IMR-90 (cell line): Measurements from ENCODE around the gene CPT1A. TPM values are rescaled to one million over a fixed set of nuclear protein-coding genes. Genes with fewer than 3 reads are reported as not detected.

Experiments used
- ATAC-seq: fragments of 200-7000 bp; cut with Tn5 transposase; 2 replicates; pipeline ENCODE4 v1.9.1; 2020; ENCODE audit warnings: low read depth, mild to moderate bottlenecking, moderate library complexity
- BruUV-seq: library from RNA; stranded (reverse); fragments of 400-500 nt; replicated peaks from 2 replicates; lab custom pipeline; 2021; lab: Mats Ljungman, UMichigan
- CTCF ChIA-PET: fragments of 300-600 bp; formaldehyde crosslinking; extraction: SDS; loops from one replicate; lab custom pipeline; 2021; ENCODE audit warnings: antibody characterized with exemption; lab: Yijun Ruan, JAX
- POLR2A ChIA-PET: fragments of 300-600 bp; sonication (Branson Sonifier 250); formaldehyde crosslinking; loops from one replicate; lab custom pipeline; 2022; ENCODE audit warnings: antibody characterized with exemption; ENCODE audit not compliant: unreplicated experiment; lab: Charles Lee
- DNase-seq: peaks from one replicate; pipeline ENCODE4 v3.0.0; 2013
- H2AFZ ChIP-seq: replicated peaks from 2 replicates; pipeline ENCODE3; 2013; ENCODE audit warnings: low read length, mild to moderate bottlenecking; ENCODE audit not compliant: poor library complexity
- H2AK5ac ChIP-seq: 2 replicates; pipeline ENCODE4 v1.6.1; 2013; ENCODE audit warnings: low read depth, low read length, inconsistent platforms
- H2AK9ac ChIP-seq: replicated peaks from 2 replicates; pipeline ENCODE3; 2013; ENCODE audit warnings: mild to moderate bottlenecking, low read depth, low read length, moderate library complexity; ENCODE audit not compliant: poor library complexity
- H2BK120ac ChIP-seq: 2 replicates; pipeline ENCODE4 v1.6.1; 2013; ENCODE audit warnings: low read depth, low read length, inconsistent platforms
- H2BK15ac ChIP-seq: 3 replicates; pipeline ENCODE4 v1.6.1; 2013; ENCODE audit warnings: low read depth, low read length, inconsistent platforms
- H2BK20ac ChIP-seq: 2 replicates; pipeline ENCODE4 v1.6.1; 2013; ENCODE audit warnings: low read depth, mild to moderate bottlenecking, inconsistent platforms, low read length, moderate library complexity
- H2BK5ac ChIP-seq: 2 replicates; pipeline ENCODE4 v1.6.1; 2013; ENCODE audit warnings: mild to moderate bottlenecking, low read depth, low read length, inconsistent platforms; ENCODE audit not compliant: poor library complexity, severe bottlenecking
- H3K14ac ChIP-seq: replicated peaks from 2 replicates; pipeline ENCODE4 v1.6.1; 2013; ENCODE audit warnings: low read depth, low read length, inconsistent platforms
- H3K18ac ChIP-seq: 2 replicates; pipeline ENCODE4 v1.6.1; 2013; ENCODE audit warnings: low read depth, low read length, control low read depth
- H3K23ac ChIP-seq: 2 replicates; pipeline ENCODE4 v1.6.1; 2013; ENCODE audit warnings: low read depth, low read length, inconsistent platforms
- H3K27ac ChIP-seq: 2 replicates; pipeline ENCODE4 v1.5.1; 2013; ENCODE audit warnings: mild to moderate bottlenecking, control low read depth, low read length; ENCODE audit not compliant: insufficient read depth
- H3K27me3 ChIP-seq: 2 replicates; pipeline ENCODE4 v1.6.1; 2013; ENCODE audit warnings: low read length; ENCODE audit not compliant: control insufficient read depth, insufficient read depth
- H3K36me3 ChIP-seq: 2 replicates; pipeline ENCODE4 v1.6.1; 2013; ENCODE audit warnings: low read length, mixed read lengths; ENCODE audit not compliant: control insufficient read depth, insufficient read depth
- H3K4ac ChIP-seq: 2 replicates; pipeline ENCODE4 v1.6.1; 2013; ENCODE audit warnings: low read depth, low read length, inconsistent platforms
- H3K4me1 ChIP-seq: 2 replicates; pipeline ENCODE4 v1.6.1; 2013; ENCODE audit warnings: low read length, mixed read lengths; ENCODE audit not compliant: control insufficient read depth, insufficient read depth
- H3K4me2 ChIP-seq: 2 replicates; pipeline ENCODE4 v1.6.1; 2013; ENCODE audit warnings: low read depth, mild to moderate bottlenecking, control low read depth, low read length, moderate library complexity
- H3K4me3 ChIP-seq: 2 replicates; pipeline ENCODE4 v1.5.1; 2013; ENCODE audit warnings: low read depth, mild to moderate bottlenecking, control low read depth, low read length, moderate library complexity; ENCODE audit not compliant: insufficient read depth
- H3K56ac ChIP-seq: 2 replicates; pipeline ENCODE4 v1.6.1; 2013; ENCODE audit warnings: low read length, inconsistent platforms; ENCODE audit not compliant: insufficient read depth; ENCODE audit errors: extremely low read depth
- H3K79me1 ChIP-seq, 2 experiments: 2 replicates each; pipeline ENCODE4 v1.6.1; 2013; ENCODE audit warnings: low read length in 2 of 2, inconsistent platforms in 1 of 2, low read depth in 1 of 2
- H3K9ac ChIP-seq: 2 replicates; pipeline ENCODE4 v1.6.1; 2013; ENCODE audit warnings: low read depth, low read length, control low read depth
- H3K9me1 ChIP-seq: 2 replicates; pipeline ENCODE4 v1.6.1; 2013; ENCODE audit warnings: low read length, inconsistent platforms; ENCODE audit not compliant: insufficient read depth
- H3K9me3 ChIP-seq: 2 replicates; pipeline ENCODE4 v1.6.1; 2013; ENCODE audit warnings: low read length; ENCODE audit not compliant: control insufficient read depth, insufficient read depth
- H4K20me1 ChIP-seq: 2 replicates; pipeline ENCODE4 v1.6.1; 2013; ENCODE audit warnings: low read length, inconsistent platforms; ENCODE audit not compliant: insufficient read depth
- H4K5ac ChIP-seq: 2 replicates; pipeline ENCODE4 v1.6.1; 2013; ENCODE audit warnings: mild to moderate bottlenecking, low read depth, low read length, control low read depth
- H4K8ac ChIP-seq, 2 experiments: 2 replicates each; pipeline ENCODE4 v1.6.1; 2013; ENCODE audit warnings: low read depth in 2 of 2, low read length in 2 of 2, control low read depth in 1 of 2, inconsistent platforms in 1 of 2
- H4K91ac ChIP-seq: 2 replicates; pipeline ENCODE4 v1.6.1; 2013; ENCODE audit warnings: low read depth, low read length, inconsistent platforms; ENCODE audit not compliant: insufficient read depth
- CEBPB ChIP-seq: IDR thresholded peaks from 2 replicates; pipeline ENCODE4 v1.6.1; 2012; ENCODE audit warnings: low read depth, low read length, improper control_type of control experiment
- MAFK ChIP-seq: IDR thresholded peaks from 2 replicates; pipeline ENCODE4 v1.6.1; 2012; ENCODE audit warnings: low read depth, low read length, improper control_type of control experiment
- WGBS, 2 experiments: methylation state at CpG; one replicate each; pipeline versions ENCODE4 v1.1.5 to v1.1.7; 2013; ENCODE audit warnings: missing lambda C conversion rate in 2 of 2; ENCODE audit not compliant: insufficient read length in 1 of 2; ENCODE audit errors: extremely low coverage in 2 of 2; 5-methylcytosine and 5-hydroxymethylcytosine counted together
- dilution Hi-C: fragments of 300-500 bp; cut with HindIII; formaldehyde crosslinking; loops from one replicate; pipeline ENCODE4 v1.14.3; 2018; ENCODE audit warnings: low sequenced_read_pairs; ENCODE audit not compliant: unreplicated experiment
- in situ Hi-C: fragments of 300-500 bp; cut with MboI; formaldehyde crosslinking; loops from 3 replicates; pipeline ENCODE4 v1.14.3; 2019; ENCODE audit warnings: low sequenced_read_pairs, inconsistent platforms, mixed read lengths
- intact Hi-C: fragments of 100-400 bp; cut with micrococcal nuclease; formaldehyde crosslinking; loops from 2 replicates; pipeline ENCODE4 v1.10.0; 2022
- polyA plus RNA-seq, 3 experiments: library from polyadenylated mRNA; depleted of rRNA; stranded (reverse); fragments of >200 nt; gene quantifications; 2 replicates each; pipeline ENCODE4 v1.2.3, GENCODE V29; 2012; ENCODE audit warnings: low replicate concordance in 1 of 3
- total RNA-seq: library from RNA; depleted of rRNA; stranded (reverse); fragments of >200 nt; gene quantifications from 2 replicates; pipeline ENCODE4 v1.2.3, GENCODE V29; 2012

Gene CPT1A
- total and polyA plus RNA-seq, 2 of the 4 experiments (the other 2 are of a cell fraction) = 15.4 to 21.3 TPM

DNA sequence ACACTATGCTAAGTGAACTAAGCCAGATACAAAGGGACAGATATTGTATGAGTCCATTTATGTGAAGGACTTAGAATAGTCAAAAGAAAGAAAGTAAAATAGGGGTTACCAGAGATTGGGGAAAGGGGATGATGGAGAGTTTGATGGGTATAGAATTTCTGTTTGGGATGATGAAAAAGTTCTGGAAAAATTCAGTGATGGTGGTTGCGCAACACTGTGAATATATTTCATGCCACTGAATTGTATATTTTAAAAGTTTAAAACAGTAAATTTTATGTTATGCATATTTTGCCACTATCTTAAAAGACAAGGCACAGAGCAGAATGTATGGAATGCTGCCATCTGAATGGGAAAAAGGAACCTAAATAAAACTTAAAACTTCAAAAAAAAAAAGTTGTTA lies 119.6 kb downstream of the CPT1A start:
- ChIA-PET CTCF (no interaction called here), POLR2A (no interaction called here)
- H3K36me3 ChIP-seq = no peaks in the 10 kb centered on the region
- H3K23ac ChIP-seq = no peak overlapping the region
- no peak overlapping the region for H2AK5ac ChIP-seq
- H3K9me3 ChIP-seq = peaks cover 9% of the 10 kb centered on the region
- no peak overlapping the region for H3K4me2 ChIP-seq
- H4K20me1 ChIP-seq = no peaks in the 10 kb centered on the region
- H2BK20ac ChIP-seq = no peak overlapping the region
- ATAC-seq = no peak
- no CpG with 5 or more reads among the region's 1 CpG for WGBS, 2 experiments
- no peak overlapping the region for H3K9ac ChIP-seq
- TF ChIP-seq MAFK (no peak), CEBPB (peak; percentile 93)
- dilution Hi-C loops = no loop called here
- no peak overlapping the region for H2BK15ac ChIP-seq
- no peak overlapping the region for H2BK120ac ChIP-seq
- no peak overlapping the region for H3K4ac ChIP-seq
- no peak for DNase-seq
- H3K4me1 ChIP-seq = no peaks in the 10 kb centered on the region
- in situ Hi-C loops = no loop called here
- H3K27ac ChIP-seq = no peak overlapping the region
- no peak overlapping the region for H2AFZ ChIP-seq
- H3K56ac ChIP-seq = no peak overlapping the region
- H3K14ac ChIP-seq = no peak overlapping the region
- intact Hi-C loops = loop anchor here (10.0 kb wide), 1 partner anchor 107 kb away; no protein-coding TSS in a partner anchor
- no peak overlapping the region for H3K4me3 ChIP-seq
- BruUV-seq = no TSS peak
- peaks cover 28% of the 10 kb centered on the region for H3K27me3 ChIP-seq
- no peak overlapping the region for H4K8ac ChIP-seq
- H2BK5ac ChIP-seq = no peak overlapping the region
- H3K18ac ChIP-seq = no peak overlapping the region
- H4K5ac ChIP-seq = no peak overlapping the region
- H2AK9ac ChIP-seq = no peak overlapping the region
- 0 out of 2 replicates have a peak, but pooled peaks cover 3% of the 10 kb centered on the region for H3K9me1 ChIP-seq
- H4K91ac ChIP-seq = no peak overlapping the region
- H3K79me1 ChIP-seq = no peaks in the 10 kb centered on the region
